Ammon's horn (tissue), 1 donor: ENCODE measurements around the gene COQ2.
A peak's percentile ranks its signal among the peaks of the same experiment; 100 is the strongest.
"Not testable (repeated sequence)": the region's sequence is repeated elsewhere in the genome, so short reads cannot be mapped to it uniquely, and the experiment has no call there.

Source experiments
- DNase-seq: peaks from one replicate; pipeline ENCODE4 v3.0.0-alpha.2; 2016; ENCODE audit warnings: low spot score

COQ2 gene, protein sequence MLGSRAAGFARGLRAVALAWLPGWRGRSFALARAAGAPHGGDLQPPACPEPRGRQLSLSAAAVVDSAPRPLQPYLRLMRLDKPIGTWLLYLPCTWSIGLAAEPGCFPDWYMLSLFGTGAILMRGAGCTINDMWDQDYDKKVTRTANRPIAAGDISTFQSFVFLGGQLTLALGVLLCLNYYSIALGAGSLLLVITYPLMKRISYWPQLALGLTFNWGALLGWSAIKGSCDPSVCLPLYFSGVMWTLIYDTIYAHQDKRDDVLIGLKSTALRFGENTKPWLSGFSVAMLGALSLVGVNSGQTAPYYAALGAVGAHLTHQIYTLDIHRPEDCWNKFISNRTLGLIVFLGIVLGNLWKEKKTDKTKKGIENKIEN

DNA sequence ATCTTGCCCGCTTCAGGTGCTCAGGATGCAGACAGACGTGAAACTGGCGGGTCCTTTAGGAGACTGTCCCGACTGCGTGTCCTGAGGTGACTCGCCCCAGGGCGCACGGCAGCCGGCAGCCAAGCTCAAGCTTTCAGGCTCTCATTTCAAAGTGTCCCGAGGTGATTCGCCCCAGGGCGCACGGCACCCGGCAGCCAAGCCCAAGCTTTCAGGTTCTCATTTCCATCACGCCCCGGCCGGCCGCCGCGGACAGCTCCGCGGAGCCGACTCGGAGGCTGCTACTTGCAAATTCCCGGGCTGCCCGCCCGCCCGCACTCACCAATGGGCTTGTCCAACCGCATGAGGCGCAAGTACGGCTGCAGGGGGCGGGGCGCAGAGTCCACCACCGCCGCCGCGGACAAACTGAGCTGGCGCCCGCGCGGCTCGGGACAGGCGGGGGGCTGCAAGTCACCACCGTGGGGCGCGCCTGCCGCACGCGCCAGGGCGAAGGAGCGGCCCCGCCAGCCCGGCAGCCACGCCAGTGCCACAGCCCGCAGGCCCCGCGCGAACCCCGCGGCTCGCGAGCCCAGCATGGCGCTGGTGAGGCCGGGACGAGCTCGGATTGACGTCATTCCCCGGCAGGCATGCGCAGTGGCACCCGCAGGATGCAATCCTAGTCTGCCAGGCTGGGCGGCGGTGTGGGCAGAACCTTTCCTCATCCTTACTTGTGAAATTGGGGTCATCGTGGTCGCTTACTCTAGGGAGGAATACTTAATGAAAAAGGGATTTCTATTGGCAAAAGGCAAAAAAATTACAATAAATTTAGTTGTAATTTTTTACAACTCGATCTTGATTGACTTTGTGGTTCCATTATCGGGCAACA lies at the start of gene COQ2:
Gene COQ2, minus strand, starts transcription at position 606 of the 862 bp plus-strand sequence. Its CDS starts 34 bp downstream, at position 572.
- DNase-seq = peak; percentile 97

DNA sequence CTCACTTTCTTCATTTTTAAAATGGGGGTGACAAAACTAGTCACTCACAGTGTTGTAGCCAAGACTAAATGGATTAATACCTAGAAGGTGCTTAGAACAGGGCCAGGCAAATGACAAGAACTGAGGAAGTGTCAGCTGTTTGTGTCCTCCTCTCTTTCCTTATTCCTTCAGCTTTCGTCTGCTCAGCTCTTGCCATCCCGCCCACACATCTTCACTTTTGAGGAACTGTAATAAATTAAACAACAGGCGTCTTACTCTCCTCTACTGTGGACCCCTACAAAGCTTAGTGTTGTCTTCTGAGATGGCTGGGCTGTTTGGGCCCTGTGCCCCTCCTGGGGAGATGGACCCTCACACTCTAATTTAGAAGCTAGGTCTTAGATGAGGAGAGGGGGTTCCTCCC lies 47.4 kb upstream of the COQ2 start:
- DNase-seq = peak; percentile 27

DNA sequence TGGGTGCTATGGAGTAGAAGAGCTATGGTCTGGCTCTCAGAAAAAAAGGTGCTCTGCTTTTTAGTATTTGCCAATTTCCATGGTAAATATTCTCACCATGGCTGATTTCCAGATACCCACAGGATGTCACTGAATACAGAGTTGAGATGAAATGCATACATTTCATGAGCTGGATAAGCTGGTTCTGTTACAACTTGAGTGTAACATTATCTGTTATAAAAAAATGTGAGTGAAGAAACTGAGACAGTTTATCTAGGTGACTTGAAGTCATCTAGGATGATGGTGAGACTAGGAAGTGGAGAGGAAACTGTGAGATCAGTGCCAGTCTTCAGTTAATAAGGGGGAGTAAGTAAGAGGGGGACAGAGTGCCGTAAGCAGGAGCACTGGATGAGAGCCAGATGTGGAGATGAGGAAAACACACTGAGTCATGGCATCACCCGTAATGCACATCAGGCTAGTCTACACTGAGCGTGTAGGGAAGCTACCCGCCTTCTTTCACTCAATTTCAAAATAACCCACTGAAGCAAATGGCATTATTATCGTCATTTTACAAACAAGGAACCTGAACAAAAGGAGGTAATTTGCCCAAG lies 45.0 kb upstream of the COQ2 start:
- no peak for DNase-seq

DNA sequence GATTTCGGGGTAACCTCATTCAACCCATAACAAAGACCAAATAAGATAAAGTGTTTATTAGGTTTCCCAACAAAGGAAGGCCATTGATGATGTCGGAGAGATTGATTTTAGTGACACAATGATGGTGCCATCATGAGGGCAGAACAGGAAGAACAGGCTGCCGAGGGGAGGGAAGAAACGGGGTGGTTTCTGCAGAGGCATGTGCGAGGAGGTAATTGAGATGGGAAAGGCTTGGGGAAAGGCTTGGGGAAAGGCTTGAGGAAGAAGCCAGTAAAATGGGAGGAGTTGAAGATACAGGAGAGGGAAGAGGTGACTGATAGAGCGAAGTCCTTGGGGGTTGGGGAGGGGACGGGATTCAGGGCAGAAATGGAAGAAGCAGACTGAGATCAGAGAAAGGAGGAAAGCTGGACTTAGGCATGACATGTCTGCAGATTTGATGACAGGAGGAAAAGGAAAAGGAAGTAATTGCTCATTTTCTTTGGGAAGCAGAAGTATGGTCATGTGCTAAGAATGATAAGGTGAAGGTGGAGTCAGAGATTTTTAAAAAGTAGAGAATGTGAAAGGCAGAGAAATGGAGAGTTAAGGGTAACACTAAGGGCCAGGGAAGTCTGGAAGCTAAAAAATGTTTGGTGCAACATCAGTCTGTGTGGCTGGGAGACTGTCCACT lies 44.1 kb upstream of the COQ2 start:
- DNase-seq = no peak

DNA sequence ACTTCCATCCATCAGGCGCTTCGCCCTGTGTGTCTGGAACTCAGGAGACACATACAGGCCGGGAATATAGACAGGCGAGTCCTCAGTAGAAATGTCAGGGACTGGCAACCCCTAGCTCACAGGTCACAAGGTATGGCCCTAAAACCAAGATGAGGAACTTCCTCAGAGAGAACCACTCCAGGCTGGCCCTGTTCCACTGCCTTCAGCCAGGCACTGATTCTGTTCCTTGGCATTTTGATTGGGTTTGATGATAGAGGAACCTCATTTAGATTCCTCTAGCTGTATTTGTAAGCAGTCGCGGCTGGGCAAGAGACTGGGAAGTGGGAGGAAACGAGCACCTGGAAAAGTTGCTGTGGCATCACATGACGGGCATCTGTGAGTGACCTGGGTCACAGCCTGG lies 41.9 kb upstream of the COQ2 start:
- DNase-seq = peak; percentile 53

DNA sequence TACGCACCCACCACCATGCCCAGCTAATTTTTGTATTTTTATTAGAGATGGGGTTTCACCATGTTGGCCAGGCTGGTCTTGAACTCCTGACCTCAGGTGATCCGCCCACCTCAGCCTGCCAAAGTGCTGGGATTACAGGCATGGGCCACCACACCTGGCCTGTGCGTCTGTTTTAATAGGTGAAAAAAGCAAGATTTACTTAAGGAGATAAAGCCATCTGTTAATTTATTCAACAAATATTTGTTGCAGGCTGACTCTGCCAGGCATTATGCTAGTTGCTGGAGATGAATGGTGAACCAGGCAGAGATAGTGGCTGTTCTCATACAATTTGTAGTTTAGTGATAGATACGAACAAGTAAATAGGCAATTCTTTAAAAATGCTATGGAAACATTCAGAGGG lies 40.7 kb upstream of the COQ2 start:
- DNase-seq = not testable (repeated sequence)

DNA sequence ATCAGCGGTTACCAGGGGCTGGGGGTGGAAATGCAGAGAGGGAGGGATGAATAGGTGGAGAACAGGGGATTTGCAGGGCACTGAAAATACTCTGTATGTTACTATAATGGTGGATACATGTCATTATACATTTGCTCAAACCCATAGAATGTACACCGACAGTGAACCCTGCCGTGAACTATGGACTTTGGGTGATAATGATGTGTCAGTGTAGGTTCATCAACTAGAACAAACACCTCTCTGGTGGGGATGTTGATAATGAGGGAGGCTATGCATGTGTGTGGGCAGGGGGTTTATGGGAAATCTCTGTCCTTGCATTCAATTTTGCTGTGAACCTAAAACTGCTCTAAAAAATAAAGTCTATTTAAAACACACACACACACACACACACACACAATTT lies 38.5 kb upstream of the COQ2 start:
- DNase-seq = no peak

DNA sequence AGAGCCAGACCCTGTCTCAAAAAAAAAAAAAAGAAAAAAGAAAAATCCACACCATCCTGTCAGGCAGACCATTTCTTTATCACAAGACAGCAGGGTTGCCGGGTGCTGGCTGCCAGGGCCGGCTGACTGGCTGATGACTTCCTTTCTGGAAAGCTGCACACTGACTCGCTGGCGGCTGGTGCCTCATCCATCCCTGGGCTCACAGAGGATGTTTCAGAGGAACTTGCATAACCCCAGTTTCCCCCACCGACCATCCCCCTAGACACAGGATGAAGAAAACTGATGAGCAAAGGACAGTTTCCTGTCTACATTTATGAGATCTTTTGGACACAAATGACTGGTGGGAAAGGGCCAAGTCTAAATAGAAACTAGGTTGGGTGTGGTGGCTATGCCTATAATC lies 36.0 kb upstream of the COQ2 start:
- DNase-seq = peak; percentile 73

DNA sequence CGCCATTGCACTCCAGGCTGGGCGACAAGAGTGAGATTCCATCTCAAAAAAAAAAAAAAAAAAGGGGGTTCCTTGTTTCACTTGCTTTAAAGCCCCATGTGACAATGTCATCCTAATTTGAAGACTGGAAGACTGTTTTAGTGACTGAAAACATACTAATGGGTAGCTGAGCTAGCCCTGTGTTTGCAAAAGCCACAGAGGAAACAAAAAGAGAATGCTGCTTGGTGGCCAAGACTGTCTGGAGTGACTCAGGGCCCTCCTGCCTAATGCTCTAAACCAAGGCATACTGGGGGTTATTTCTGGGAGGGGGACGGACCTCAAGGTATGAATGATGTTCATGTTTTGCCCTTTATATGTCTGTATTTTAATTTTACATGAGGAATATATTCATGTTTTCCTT lies 34.1 kb upstream of the COQ2 start:
- DNase-seq = no peak

DNA sequence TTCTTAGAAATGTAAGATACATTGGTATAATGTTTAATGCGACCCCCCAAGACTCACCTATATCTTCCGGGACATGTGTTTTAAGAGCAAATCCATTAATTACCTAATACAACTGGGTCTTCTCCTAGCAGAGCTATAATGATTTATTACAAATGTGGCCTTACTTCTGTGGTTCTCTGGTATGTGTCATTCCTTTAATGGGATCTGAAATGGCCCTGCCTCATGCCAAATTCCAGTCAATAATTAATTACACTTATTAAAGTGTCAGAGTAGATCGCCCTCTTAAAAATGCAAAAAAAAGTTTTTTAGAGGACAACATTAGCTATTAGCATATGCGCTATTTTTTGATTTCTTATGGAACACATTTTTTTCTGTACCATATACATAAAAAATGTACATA lies 33.1 kb upstream of the COQ2 start:
- DNase-seq = no peak

DNA sequence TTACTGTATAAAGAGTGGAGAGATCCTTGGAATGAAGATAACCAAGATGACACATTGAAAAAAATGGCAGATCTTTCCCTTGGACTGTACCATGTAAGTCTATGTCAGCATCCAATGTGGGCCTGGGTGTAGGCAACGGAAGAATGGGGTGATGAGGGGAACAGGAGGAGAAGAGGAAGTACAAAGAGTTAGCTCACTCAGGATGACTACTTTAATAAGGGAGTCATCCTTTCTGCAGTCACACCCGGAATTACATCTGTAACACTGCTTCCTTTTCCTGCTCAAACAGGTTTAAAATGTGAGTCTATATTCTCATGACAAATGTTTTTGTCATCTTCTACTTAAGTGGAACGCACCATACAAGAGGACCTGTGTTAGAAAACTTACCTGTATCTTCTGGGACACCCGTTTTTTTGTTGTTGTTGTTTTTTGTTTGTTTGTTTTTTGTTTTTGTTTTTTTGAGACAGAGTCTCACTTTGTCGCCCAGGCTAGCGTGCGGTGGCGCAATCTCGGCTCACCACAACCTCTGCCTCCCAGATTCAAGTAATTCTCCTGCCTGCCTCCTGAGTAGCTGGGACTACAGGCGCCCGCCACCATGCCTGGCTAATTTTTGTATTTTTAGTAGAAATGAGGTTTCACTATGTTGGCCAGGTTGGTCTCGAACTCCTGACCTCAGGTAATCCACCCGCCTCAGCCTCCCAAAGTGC lies 32.0 kb upstream of the COQ2 start:
- no peak for DNase-seq

DNA sequence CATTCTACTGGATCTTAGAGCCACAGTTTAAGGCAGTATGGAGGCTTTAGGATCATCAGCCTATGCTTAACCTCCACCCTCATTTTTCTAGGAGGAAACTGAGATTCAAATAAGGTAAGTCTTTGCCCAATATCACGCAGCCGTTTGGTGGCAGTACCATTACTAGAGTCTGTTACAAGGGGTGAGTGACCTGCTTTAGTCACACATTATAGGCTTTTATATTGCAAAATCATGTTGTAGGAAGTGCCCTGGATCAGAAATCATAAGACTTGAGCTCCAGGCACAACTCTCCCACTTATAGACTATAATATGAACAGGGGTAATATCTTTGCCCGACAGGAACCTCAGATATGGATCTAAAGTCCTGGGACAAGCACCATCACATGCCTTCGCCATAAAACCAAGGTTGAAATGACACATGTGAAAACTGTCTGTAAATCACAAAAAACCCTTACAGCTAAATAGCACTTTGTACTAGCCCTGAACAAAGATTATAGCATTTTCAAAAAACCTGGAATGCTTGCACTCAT lies 30.8 kb upstream of the COQ2 start:
- no peak for DNase-seq

DNA sequence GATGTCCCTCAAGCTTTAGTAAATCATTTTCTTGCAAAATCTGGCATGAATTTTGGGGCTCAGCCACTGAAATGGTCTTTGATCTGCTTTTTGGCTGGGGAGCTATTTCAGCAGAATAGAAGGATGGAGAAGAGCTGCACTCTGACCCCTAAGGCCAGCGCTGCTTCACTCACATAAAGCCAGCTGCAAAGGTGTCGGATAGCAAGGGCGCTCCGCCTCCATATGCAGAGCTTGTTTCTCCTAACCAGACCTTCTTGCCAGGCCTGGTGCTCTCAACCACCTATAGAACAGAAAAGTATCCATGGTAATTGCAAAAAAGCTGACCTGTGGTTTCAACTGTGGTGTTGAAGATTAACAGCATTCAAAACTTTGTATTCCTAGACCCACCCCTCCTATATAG lies 24.1 kb upstream of the COQ2 start:
- no peak for DNase-seq

DNA sequence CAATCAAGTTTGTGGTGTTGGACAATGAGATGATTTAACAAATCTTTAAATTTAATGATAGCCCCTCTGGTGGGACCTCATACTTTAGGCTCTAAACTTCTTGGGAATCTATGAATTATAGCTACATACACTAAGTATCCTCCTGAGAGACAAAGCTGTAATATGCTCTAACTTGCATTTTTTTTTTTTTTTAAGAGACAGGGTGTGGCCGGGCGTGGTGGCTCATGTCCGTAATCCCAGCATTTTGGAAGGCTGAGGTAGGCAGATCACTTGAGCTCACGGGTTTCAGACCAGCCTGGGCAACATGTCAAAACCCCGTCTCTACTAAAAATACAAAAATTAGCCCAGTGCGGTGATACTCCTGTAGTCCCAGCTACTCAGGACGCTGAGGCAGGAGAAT lies 23.3 kb upstream of the COQ2 start:
- DNase-seq = no peak

DNA sequence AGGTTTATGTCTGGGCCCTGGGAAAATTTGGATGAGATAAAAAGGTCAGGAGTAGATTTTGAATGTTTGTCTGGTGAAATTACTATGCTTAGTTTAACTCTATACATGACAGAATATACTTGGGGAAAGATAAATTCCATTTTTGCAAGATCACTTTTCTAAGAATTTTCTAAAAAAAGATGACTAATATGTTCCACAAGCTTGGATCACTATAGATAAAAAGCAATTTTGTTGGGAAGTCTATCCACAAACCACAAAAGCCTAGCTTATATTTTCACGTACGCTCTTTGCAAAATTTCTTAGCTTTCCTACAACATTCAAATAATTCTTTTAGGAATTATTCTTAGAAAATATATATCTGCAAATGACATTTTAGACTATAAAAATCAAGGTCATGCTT lies 20.6 kb upstream of the COQ2 start:
- no peak for DNase-seq

DNA sequence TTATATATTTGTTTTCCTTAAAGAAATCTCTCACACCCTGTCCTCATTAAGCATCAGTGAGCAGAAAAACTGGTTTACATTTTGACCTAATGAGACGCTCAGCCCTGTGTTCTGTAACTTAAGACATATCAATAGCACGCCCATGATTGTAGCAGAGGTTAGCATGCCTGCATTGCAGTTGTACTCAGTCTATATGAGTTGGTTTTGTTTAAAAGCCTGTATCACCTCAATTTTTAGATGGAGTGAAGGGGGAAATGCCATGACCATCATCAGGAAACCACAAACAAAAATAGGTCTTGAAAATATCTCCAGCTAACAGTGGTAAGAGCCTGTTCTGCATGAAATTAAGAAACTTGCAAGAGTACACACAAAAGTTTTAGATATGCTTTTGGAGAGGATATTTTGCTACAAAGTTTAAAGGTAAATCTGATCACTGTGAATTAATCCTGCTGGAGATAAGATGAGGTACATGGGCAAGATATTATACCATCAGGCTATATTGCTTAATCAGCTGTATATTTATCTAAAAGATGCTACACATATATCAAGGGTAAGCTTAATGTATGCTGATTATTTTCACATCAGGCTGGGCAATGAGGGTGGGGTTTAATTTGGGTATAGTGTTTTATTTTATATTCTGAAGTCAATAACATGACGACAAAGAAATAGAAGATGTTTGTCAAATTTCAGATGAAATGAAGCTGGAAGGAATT lies 13.1 kb upstream of the COQ2 start:
- DNase-seq = no peak

DNA sequence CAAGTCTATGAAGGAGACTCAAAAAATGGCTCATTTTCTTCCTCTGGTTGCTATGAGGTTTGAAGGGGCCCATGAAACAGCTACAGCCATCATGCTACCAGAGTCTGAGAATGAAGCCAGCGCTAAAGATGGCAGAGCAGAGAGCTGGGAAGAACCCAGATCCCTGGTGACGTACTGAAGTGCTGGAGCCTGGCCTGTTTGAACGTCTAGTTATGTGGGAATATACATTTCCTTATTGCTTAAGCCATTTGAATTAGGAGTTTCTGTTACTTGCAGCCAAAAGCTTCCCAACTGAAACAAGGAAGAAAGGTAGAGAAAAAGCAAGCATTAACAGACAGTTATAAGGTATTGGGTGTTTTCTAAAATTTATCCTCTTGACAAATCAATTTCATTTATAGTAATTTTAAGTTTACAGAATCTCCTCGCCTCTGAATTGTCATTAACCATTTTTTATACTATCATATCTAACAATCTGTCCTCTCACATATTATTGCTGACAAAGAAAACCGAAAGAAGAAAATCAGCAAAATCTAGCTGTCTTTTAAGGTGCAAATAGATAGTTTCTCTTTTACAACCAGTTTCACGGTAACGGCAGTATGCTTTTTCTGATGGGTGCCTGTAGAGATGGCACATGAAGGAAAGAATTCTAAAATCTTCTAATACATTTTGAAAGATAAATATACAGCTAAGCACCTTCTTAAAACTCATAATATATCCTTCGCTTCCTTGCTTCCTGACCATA lies 8.9 kb upstream of the COQ2 start:
- no peak for DNase-seq

DNA sequence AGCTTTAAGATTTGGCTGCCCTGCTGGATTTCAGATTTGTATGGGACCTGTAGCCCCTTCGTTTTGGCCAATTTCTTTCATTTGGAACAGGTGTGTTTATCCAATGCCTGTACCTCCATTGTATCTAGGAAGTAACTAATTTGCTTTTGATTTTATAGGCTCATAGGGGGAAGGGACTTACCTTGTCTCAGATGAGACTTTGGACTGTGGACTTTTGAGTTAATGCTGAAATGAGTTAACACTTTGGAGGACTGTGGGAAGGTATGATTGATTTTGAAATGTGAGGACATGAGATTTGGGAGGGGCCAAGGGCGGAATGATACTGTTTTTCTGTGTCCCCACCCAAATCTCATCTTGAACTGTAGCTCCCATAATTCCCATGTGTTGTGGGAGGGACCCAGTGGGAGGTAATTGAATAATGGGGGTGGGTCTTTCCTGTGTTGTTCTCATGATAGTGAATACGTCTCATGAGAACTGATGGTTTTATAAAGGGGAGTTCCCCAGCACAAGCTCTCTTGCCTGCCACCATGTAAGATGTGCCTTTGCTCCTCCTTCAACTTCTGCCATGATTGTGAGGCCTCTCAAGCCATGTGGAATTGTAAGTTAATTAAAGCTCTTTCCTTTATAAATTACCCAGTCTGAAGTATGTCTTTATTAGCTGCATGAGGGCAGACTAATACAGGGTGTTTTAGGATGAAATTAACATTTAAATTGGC lies 5.6 kb upstream of the COQ2 start:
- DNase-seq = not testable (repeated sequence)

DNA sequence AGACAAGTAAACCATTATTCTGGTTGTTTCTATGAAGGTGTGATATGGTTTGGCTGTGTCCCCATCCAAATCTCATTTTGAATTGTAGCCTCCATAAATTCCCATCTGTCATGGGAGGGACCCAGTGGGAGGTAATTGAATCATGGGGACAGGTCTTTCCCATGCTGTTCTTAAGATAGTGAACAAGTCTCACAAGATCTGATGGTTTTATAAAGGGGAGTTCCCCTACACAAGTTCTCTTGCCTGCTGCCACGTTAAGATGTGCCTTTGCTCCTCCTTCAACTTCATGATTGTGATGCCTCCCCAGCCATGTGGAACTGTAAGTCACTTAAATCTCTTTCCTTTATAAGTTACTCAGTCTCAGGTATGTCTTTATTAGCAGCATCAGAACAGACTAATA lies 3.8 kb upstream of the COQ2 start:
- DNase-seq = not testable (repeated sequence)

DNA sequence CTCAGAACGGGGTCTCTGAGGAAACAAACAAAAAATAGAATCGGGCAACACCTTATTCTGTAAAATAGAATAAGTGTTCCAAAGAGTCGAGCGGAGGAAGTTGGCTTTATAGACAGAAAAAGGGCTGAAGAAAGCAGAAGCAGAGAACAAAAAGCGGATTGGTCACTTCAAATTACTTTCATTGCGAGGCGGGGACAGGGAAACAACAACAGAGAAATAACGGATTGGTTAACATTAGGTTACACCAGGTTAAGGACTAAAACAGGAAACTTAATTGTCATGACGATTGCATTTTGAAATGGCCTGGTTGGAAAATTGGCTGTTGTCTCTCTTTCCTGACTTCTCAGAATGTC lies 433 bp upstream of the COQ2 start:
- peak; percentile 60 for DNase-seq
